Endothelial cell of umbilical vein (primary cell): ENCODE measurements around the gene YY1.

Source experiments
- CTCF ChIP-seq, 2 donors: IDR thresholded peaks; 1 replicate in 1 of 2; 2 replicates in 1 of 2; pipeline ENCODE4 v1.5.1; 2011; ENCODE audit warnings: low read length in 2 of 2, mild to moderate bottlenecking in 2 of 2, moderate library complexity in 2 of 2, control low read depth in 1 of 2, inconsistent platforms in 1 of 2, low read depth in 1 of 2; ENCODE audit not compliant: insufficient read depth in 1 of 2; ENCODE audit errors: extremely low read depth in 1 of 2
- EZH2 ChIP-seq: IDR thresholded peaks from 2 replicates; pipeline ENCODE4 v1.6.1; 2012; ENCODE audit warnings: borderline replicate concordance, low read depth, mild to moderate bottlenecking, moderate library complexity, low read length, inconsistent platforms; ENCODE audit not compliant: severe bottlenecking
- MAX ChIP-seq: IDR thresholded peaks from 2 replicates; pipeline ENCODE4 v1.6.1; 2011; ENCODE audit not compliant: insufficient read depth, insufficient read length
- POLR2A ChIP-seq: IDR thresholded peaks from 2 replicates; pipeline ENCODE4 v1.6.1; 2012; ENCODE audit warnings: low read depth, mild to moderate bottlenecking, control low read depth, low read length
- POLR2AphosphoS5 ChIP-seq: IDR thresholded peaks from 2 replicates; pipeline ENCODE4 v1.6.1; 2012; ENCODE audit warnings: low read depth, mild to moderate bottlenecking, control low read depth, low read length, moderate library complexity; ENCODE audit not compliant: insufficient read depth

- TF ChIP-seq POLR2A = no peak
- TF ChIP-seq CTCF (IDR thresholded peaks at IDR 0.05; ENCODE audit: extremely low read depth in 1 of 2, insufficient read depth in 1 of 2, low read depth in 1 of 2, low read length in 2 of 2) = no peak
- TF ChIP-seq MAX = no peak
- TF ChIP-seq POLR2AphosphoS5 = no peak
- no peak for TF ChIP-seq EZH2
These were observed 1.7 kb downstream of the YY1 start for GRCh38 chr14:100240668-100241032.
